HG03066 (cell line): ENCODE data around the gene ZFP69.

Experiments
- ATAC-seq: cut with Tn5 transposase; IDR thresholded peaks from one replicate; pipeline ENCODE4 v1.9.1; 2021; ENCODE audit warnings: low read depth; ENCODE audit not compliant: unreplicated experiment

ZFP69 gene

DNA sequence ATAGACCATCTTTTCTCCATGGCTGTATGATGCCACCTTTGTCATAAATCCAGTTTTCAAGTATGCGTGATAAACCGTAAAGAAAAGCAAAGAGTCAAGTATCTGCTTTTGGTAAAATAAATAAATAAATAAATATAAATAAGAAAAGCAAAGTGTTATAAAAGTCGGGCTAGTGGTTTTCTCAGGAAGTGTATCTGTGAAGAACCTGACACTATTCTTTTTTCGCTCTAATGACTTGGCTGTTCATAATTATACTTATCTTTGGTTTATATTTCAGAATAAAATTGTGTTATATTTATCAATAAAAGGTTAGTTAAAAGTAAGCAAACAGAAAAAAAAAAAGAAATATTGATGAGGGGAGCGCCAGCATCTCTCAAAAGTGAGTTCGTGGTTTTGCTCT, 30.9 kb downstream of the ZFP69 start:
- no peak for ATAC-seq

DNA sequence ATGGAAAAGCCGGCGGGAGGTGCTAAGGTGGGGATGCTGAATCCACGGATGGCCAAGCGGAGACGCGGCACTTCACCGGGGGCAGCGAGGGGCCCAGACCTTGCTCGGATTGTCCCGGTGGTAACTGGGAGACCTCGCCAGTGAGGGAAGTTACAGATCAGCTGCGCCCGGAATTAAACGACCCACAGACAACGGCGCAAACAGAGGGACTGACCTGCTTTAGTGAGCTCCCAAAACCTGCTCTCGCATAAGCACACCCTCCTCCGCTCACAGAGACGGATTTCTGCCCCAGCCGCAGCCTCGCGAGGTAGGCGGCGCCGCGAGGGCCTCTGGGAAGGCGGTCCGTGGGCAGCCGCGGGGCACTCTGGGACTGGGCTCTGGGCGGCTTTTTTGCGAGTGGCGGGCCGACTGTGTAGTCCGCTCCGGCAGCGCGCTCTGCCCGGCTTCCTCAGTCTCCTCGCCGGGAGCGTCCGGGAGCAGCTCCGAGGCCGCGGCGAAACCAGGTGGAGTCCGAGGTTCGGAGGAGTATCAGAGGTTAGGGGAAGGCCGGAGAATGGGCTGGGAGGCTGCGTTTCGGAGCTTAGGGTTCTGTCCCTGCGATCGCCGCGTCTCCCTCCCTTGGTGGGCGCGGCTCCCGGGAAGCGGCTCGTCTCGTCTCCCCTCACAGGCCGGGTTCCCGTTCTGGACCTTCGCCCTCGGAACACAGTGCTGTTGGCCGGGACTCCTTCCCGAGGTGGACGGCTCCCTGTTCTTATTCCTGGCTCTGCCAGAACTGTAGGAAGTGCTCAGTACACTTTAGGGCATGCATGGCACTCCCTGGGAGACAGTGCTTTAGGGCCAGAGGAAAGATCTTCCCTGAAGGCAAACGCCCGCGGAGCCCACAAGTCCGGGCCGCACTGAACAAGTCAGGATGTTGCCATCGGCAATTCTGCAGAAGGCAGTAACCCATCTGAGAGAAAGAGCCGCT, 31.6 kb downstream of the ZFP69 start, which contains the start of gene EXO5:
Gene EXO5 (plus strand): TSS at position 393 of the 967 bp plus-strand sequence. CDS start 5,778 bp downstream, outside the sequence.
- peak; percentile 79 for ATAC-seq

DNA sequence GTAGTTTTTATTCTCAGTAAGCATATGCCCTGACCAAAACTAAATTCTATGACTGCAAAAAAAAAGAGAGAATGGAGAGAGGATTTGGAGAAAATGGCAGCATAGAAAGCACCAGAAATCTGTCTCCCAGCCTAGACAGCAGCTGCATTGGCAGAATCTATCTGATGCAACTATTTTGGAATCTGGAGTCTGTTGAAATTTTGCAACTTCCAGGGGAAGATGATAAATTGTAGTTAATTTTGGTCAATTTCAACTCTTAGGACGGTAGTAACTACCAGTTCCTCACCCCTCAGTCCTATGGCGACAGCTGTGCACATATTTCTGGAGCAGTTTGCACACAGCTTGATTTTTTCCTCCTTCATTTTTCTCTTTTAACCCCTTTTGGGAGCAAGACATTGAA, 42.4 kb downstream of the ZFP69 start:
- ATAC-seq: no peak

- ATAC-seq: no peak
These were observed 53.8 kb downstream of the ZFP69 start for GRCh38 chr1:40530735-40531380.

DNA sequence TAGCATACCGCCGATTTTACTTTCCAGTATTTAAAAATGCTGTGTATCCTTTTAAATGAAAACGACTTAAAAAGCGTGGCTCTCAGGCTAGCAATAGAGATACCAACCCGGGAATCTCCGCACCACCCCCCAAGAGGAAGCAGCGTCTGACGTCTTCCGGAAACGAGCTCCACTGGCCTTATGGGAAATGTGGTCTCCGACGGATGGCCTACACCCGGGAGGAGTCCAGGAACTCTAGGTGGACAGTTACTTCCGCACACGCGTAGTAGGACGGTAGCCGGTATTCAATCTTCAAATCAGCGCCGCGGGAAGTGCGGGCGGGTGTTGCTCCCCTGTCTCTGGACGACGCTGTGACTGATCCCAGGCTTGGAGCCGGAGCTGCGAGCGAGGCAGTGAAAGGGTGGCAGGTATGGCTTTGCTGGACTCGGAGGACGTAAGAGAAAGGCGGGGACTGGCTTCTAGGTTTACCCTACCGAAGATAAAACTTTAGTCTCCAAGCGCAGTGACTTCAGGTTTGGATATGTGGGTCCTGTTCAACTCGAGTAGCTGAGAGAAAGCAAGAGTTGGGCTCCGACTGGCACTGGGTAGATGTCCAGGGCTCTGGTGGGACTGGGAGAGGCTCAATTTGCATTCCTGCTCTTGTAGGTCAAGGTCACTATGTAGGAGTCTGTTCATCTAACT, 54.4 kb downstream of the ZFP69 start, which contains the start of gene ZNF684:
Gene ZNF684 (plus strand): TSS at position 257 of the 681 bp plus-strand sequence. CDS start 1,530 bp downstream, outside the sequence.
- peak; percentile 98 for ATAC-seq

DNA sequence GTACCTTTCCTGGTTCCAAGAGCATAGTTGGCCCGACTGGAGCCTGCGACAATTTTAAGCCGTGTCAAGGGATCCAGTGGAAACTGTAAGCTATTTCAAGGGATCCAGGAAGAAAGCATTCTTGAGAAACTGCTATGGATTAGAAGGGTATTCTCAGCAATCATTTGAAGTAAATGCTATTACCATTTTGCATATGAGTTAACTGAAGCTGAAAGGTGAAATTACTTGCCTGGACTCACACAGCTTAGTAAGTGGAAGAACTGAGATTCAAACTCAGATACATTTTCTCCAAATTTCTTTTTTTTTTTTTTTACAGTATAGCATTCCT, 54.9 kb downstream of the ZFP69 start:
- ATAC-seq: no peak

GRCh38 chr1:40532844-40533424, 55.8 kb downstream of the ZFP69 start:
- ATAC-seq: no peak

DNA sequence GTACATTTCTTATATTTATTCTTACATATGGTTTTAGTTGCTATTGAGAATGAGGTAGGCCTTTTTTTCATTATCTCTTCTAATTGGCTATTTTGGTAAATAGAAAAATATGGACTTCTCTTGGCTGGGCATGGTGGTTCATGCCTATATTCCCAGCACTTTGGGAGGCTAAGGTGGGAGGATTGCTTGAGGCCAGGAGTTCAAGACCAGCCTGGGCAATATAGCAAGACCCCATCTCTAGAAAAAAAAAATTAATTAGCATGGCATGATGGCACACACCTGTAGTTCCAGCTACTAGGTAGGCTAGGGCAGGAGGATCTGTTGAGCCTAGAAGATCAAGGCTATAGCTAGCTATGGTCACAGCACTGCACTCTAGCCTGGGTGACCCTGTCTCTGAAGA, 57.5 kb downstream of the ZFP69 start:
- no peak for ATAC-seq

DNA sequence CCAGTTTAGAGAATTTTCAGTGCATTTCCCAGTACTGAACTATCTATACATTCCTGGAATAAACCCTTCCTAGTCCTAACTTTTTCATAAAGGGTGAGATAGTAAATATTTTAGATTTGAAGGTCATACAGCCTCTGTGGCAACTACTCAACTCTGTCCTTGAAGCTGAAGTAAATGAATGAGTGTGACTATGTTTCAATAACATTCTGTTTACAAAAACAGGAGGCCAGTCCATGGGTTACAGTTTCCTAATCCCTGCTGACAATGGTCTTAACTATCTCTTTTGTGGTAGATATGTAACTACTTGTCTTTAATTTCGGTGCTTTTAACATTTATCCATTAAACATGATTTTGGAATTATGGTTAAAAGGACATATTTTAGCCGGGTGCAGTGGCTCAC, 58.6 kb downstream of the ZFP69 start:
- ATAC-seq: no peak

GRCh38 chr1:40539338-40539737, 62.2 kb downstream of the ZFP69 start:
- ATAC-seq: no peak
